Gastroesophageal sphincter (tissue), 4 donors: ENCODE results near the gene UBAC2. TPM values are rescaled to one million over a fixed set of nuclear protein-coding genes. Genes with fewer than 3 reads are reported as not detected.

Experiments
- ATAC-seq: fragments of 150-250 bp; one replicate; pipeline ENCODE4 v1.9.1; 2016; ENCODE audit warnings: mild to moderate bottlenecking, moderate library complexity
- H3K27ac ChIP-seq, 4 donors: fragments of 200-600 bp; sonication (generic) in 3 of 4; 1 replicate in 3 of 4; 2 replicates in 1 of 4; pipeline ENCODE4 v1.5.1; 2016 to 2019
- H3K27me3 ChIP-seq: fragments of 200-600 bp; sonication (generic); one replicate; pipeline ENCODE4 v1.5.1; 2019
- H3K36me3 ChIP-seq, 2 donors: fragments of 200-600 bp; sonication (generic); one replicate each; pipeline ENCODE4 v1.5.1; 2019; ENCODE audit warnings: control low read depth in 1 of 2
- H3K4me1 ChIP-seq, 3 donors: fragments of 200-600 bp; sonication (generic); 1 replicate in 2 of 3; 2 replicates in 1 of 3; pipeline ENCODE4 v1.5.1; 2016 to 2019; ENCODE audit warnings: control low read depth in 2 of 3
- H3K4me3 ChIP-seq, 2 donors: fragments of 200-600 bp; sonication (generic); one replicate each; pipeline ENCODE4 v1.5.1; 2019; ENCODE audit warnings: mild to moderate bottlenecking in 1 of 2, moderate library complexity in 1 of 2
- H3K9me3 ChIP-seq, 3 donors: fragments of 200-600 bp; sonication (generic); one replicate each; pipeline ENCODE4 v1.5.1; 2017 to 2019; ENCODE audit warnings: control low read depth in 2 of 3
- CTCF ChIP-seq, 4 experiments: fragments of 200-600 bp in 2 of 4; fragments of 450-650 bp in 2 of 4; sonication (generic) in 1 of 4; IDR thresholded peaks; one replicate each; pipeline ENCODE4 v1.5.1; 2017 to 2019; ENCODE audit warnings: antibody characterized with exemption in 4 of 4, mild to moderate bottlenecking in 2 of 4, moderate library complexity in 2 of 4
- EP300 ChIP-seq: sonication (generic); formaldehyde crosslinking; IDR thresholded peaks from one replicate; pipeline ENCODE4 v1.6.1; 2017; ENCODE audit warnings: antibody characterized with exemption, mild to moderate bottlenecking
- POLR2A ChIP-seq, 2 donors: fragments of 450-650 bp; IDR thresholded peaks; one replicate each; pipeline ENCODE4 v1.6.1; 2017; ENCODE audit warnings: antibody characterized with exemption in 2 of 2, mild to moderate bottlenecking in 2 of 2, moderate library complexity in 1 of 2
- POLR2AphosphoS5 ChIP-seq: sonication (generic); formaldehyde crosslinking; IDR thresholded peaks from one replicate; pipeline ENCODE4 v1.6.1; 2017; ENCODE audit warnings: antibody characterized with exemption
- WGBS, 2 donors: methylation state at CpG; one replicate each; pipeline ENCODE4 v1.1.5; 2018; ENCODE audit warnings: low coverage in 1 of 2; 5-methylcytosine and 5-hydroxymethylcytosine counted together
- total RNA-seq, 4 donors: library from RNA; depleted of rRNA; stranded (reverse); fragments of >200 nt; gene quantifications; one replicate each; pipeline ENCODE4 v1.1.0, GENCODE V29; 2016

UBAC2 gene
- total RNA-seq, 4 donors from 2014 or later = 45.0 to 59.6 (median 52.2) TPM

GRCh38 chr13:99293178-99293577, 92.5 kb downstream of the UBAC2 start:
- H3K27me3 ChIP-seq = no peaks in the 10 kb centered on the region
- peaks cover 0 to 11% of the 10 kb centered on the region in 2 donors for H3K36me3 ChIP-seq
- H3K4me3 ChIP-seq = no peak overlapping the region
- H3K4me1 ChIP-seq = peaks cover 0 to 36% (median 0%) of the 10 kb centered on the region in 3 donors
- H3K27ac ChIP-seq = no peak overlapping the region
- TF ChIP-seq EP300 = no peak
- TF ChIP-seq POLR2AphosphoS5 = no peak
- TF ChIP-seq POLR2A (IDR thresholded peaks at IDR 0.05) = no peak
- TF ChIP-seq CTCF (IDR thresholded peaks at IDR 0.05) = no peak
- no peaks in the 10 kb centered on the region for H3K9me3 ChIP-seq
- WGBS, 2 donors = 85 to 100% methylated on average over 2 of the region's 2 CpGs
- no peak for ATAC-seq

GRCh38 chr13:99294198-99294597, 93.5 kb downstream of the UBAC2 start:
- H3K9me3 ChIP-seq = no peaks in the 10 kb centered on the region
- no peak overlapping the region for H3K27ac ChIP-seq
- no peak for ATAC-seq
- H3K27me3 ChIP-seq = no peaks in the 10 kb centered on the region
- TF ChIP-seq EP300 (no peak), CTCF (IDR thresholded peaks at IDR 0.05) (no peak), POLR2A (IDR thresholded peaks at IDR 0.05) (no peak), POLR2AphosphoS5 (no peak)
- H3K4me3 ChIP-seq = no peak overlapping the region
- peaks cover 0 to 11% of the 10 kb centered on the region in 2 donors for H3K36me3 ChIP-seq
- H3K4me1 ChIP-seq = peaks cover 0 to 35% (median 0%) of the 10 kb centered on the region in 3 donors

GRCh38 chr13:99294958-99295357, 94.3 kb downstream of the UBAC2 start:
- peaks cover 0 to 11% of the 10 kb centered on the region in 2 donors for H3K36me3 ChIP-seq
- WGBS, 2 donors = 71 to 78% methylated on average over 7 of the region's 7 CpGs
- H3K27ac ChIP-seq = no peak overlapping the region
- H3K27me3 ChIP-seq = no peaks in the 10 kb centered on the region
- H3K4me1 ChIP-seq = peaks cover 0 to 34% (median 0%) of the 10 kb centered on the region in 3 donors
- H3K4me3 ChIP-seq = no peak overlapping the region
- H3K9me3 ChIP-seq = no peaks in the 10 kb centered on the region
- no peak for TF ChIP-seq POLR2AphosphoS5
- TF ChIP-seq POLR2A (IDR thresholded peaks at IDR 0.05) = no peak
- TF ChIP-seq EP300 = no peak
- no peak for TF ChIP-seq CTCF (IDR thresholded peaks at IDR 0.05)
- ATAC-seq = no peak

- Histone ChIP-seq H3K4me3 (no peak overlapping the region), H3K27ac (no peak overlapping the region), H3K27me3 (no peaks in the 10 kb centered on the region), H3K36me3 (peaks cover 0 to 11% of the 10 kb centered on the region in 2 donors), H3K4me1 (peaks cover 0 to 35% (median 0%) of the 10 kb centered on the region in 3 donors), H3K9me3 (no peaks in the 10 kb centered on the region)
- WGBS, 2 donors = 94% methylated on average over 11 to 12 of the region's 12 CpGs
- ATAC-seq = no peak
- TF ChIP-seq EP300 = no peak
- no peak for TF ChIP-seq POLR2AphosphoS5
- TF ChIP-seq CTCF (IDR thresholded peaks at IDR 0.05) = no peak
- TF ChIP-seq POLR2A (IDR thresholded peaks at IDR 0.05) = no peak
Observed at GRCh38 chr13:99295488-99296252, 95.0 kb downstream of the UBAC2 start.

- Histone ChIP-seq H3K4me3 (no peak overlapping the region), H3K4me1 (peaks cover 0 to 36% (median 0%) of the 10 kb centered on the region in 3 donors), H3K9me3 (no peaks in the 10 kb centered on the region), H3K27ac (no peak overlapping the region), H3K36me3 (peaks cover 0 to 11% of the 10 kb centered on the region in 2 donors), H3K27me3 (no peaks in the 10 kb centered on the region)
- 76 to 81% methylated on average over 4 of the region's 4 CpGs for WGBS, 2 donors
- TF ChIP-seq POLR2AphosphoS5 (no peak), CTCF (IDR thresholded peaks at IDR 0.05) (no peak), POLR2A (IDR thresholded peaks at IDR 0.05) (no peak), EP300 (no peak)
- ATAC-seq = no peak
Observed at GRCh38 chr13:99296398-99296797, 95.7 kb downstream of the UBAC2 start.
